Urothelium cell line (cell line): ENCODE data around the gene FAM120B.
"Not testable (repeated sequence)": the region's sequence is repeated elsewhere in the genome, so short reads cannot be mapped to it uniquely, and the experiment has no call there.

ENCODE experiments used
- DNase-seq: peaks from one replicate; pipeline ENCODE4 v3.0.0; 2011; ENCODE audit warnings: low spot score, mixed read lengths
- FAIRE-seq: peaks from 2 replicates; lab custom pipeline; 2011; peaks lifted over from hg19 to GRCh38; lab: Jason Lieb, UNC

Gene FAM120B

GRCh38 chr6:170347091-170347490, 40.5 kb downstream of the FAM120B start:
- DNase-seq (no peak), FAIRE-seq (no peak)

GRCh38 chr6:170347975-170348374, 41.4 kb downstream of the FAM120B start:
- FAIRE-seq (no peak), DNase-seq (no peak)

- DNase-seq, FAIRE-seq: not testable (repeated sequence)
Measured at GRCh38 chr6:170351456-170351855, 44.9 kb downstream of the FAM120B start.

- DNase-seq = not testable (repeated sequence)
Measured at GRCh38 chr6:170355190-170355589, 48.6 kb downstream of the FAM120B start.

GRCh38 chr6:170355661-170356060, 49.1 kb downstream of the FAM120B start:
- no peak for FAIRE-seq
- no peak for DNase-seq

More at GRCh38 chr6:170355190-170355589, 48.6 kb downstream of the FAM120B start:
- not testable (repeated sequence) for FAIRE-seq

- DNase-seq (no peak), FAIRE-seq (no peak)
Measured at GRCh38 chr6:170357812-170358211, 51.3 kb downstream of the FAM120B start.

- no peak for DNase-seq
- FAIRE-seq = no peak
Measured at GRCh38 chr6:170358496-170358895, 51.9 kb downstream of the FAM120B start.

GRCh38 chr6:170360476-170360875, 53.9 kb downstream of the FAM120B start:
- DNase-seq = no peak
- FAIRE-seq = no peak

GRCh38 chr6:170361335-170361734, 54.8 kb downstream of the FAM120B start:
- FAIRE-seq (no peak), DNase-seq (no peak)

GRCh38 chr6:170362121-170362520, 55.6 kb downstream of the FAM120B start:
- no peak for DNase-seq
- no peak for FAIRE-seq

- no peak for DNase-seq
- FAIRE-seq = no peak
Measured at GRCh38 chr6:170363255-170363654, 56.7 kb downstream of the FAM120B start.

- no peak for DNase-seq
- FAIRE-seq = no peak
Measured at GRCh38 chr6:170365121-170365520, 58.6 kb downstream of the FAM120B start.

- FAIRE-seq = no peak
- DNase-seq = no peak
Measured at GRCh38 chr6:170365593-170365992, 59.0 kb downstream of the FAM120B start.

GRCh38 chr6:170366248-170366960, 59.8 kb downstream of the FAM120B start:
- DNase-seq (no peak), FAIRE-seq (no peak)

GRCh38 chr6:170367241-170367640, 60.7 kb downstream of the FAM120B start:
- FAIRE-seq = no peak
- no peak for DNase-seq

- FAIRE-seq = no peak
Measured at GRCh38 chr6:170368544-170368943, 62.0 kb downstream of the FAM120B start.

GRCh38 chr6:170369403-170369802, 62.8 kb downstream of the FAM120B start:
- DNase-seq (no peak), FAIRE-seq (no peak)

More at GRCh38 chr6:170368544-170368943, 62.0 kb downstream of the FAM120B start:
- no peak for DNase-seq

- no peak for DNase-seq
- FAIRE-seq = no peak
Measured at GRCh38 chr6:170370416-170370815, 63.9 kb downstream of the FAM120B start.

GRCh38 chr6:170371080-170371479, 64.5 kb downstream of the FAM120B start:
- FAIRE-seq = no peak

GRCh38 chr6:170371588-170371987, 65.0 kb downstream of the FAM120B start:
- FAIRE-seq (no peak), DNase-seq (no peak)

More at GRCh38 chr6:170371080-170371479, 64.5 kb downstream of the FAM120B start:
- DNase-seq = no peak

GRCh38 chr6:170372380-170373325, 66.1 kb downstream of the FAM120B start:
- DNase-seq (no peak), FAIRE-seq (no peak)
